NCI-H82 treated with DMSO at 0.1 percent for 48 hours (cell line): ENCODE measurements around the gene GCN1.

ENCODE experiments used
- DNase-seq: peaks from one replicate; lab custom pipeline; 2025; ENCODE audit not compliant: unreplicated experiment; lab: John Stamatoyannopoulos, UW

Gene GCN1

GRCh38 chr12:120229071-120229486 lies 34.6 kb upstream of the GCN1 start:
- peak; percentile 86 for DNase-seq

DNA sequence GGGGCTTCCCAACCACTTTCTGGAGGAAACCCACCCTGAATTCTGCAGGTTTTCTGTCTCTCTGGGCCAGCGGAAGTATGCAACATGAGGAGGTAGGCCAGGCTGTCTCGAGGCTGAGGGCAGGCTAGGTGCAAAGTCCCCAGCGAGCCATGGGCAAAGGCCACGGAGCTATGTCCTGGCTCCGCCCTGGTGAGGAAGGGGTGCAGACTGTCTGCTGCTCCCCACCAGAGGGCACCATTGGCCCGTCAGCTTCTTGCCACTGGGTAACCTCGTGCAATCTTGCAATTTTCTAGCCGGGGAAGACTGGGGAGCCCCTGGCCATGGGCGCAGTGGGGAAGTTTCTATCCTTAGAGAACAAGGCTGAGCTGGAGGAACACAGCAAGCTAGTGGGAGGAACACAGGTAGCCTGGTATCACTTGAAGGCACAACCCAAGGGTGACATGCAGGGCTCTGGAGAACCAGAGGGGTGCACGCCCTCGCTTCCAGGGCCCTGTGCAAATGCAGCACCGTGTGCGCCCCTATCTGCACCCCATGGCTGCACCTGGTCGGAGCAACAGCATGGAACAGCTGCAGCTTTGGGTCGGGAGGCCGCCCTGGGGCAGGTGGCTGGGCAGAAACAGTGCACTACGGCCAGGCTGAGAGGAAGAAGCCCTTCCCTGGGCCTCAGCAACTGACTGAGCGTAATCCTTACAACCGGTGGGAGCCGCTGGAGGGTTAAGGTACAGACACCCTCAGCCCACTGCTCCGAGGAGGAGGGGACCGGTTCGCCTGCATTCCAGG lies 34.0 kb upstream of the GCN1 start:
- peak; percentile 45 for DNase-seq

GRCh38 chr12:120228041-120228290 lies 33.5 kb upstream of the GCN1 start:
- DNase-seq: no peak

- no peak for DNase-seq
Observed at GRCh38 chr12:120227233-120228040, 32.9 kb upstream of the GCN1 start.

DNA sequence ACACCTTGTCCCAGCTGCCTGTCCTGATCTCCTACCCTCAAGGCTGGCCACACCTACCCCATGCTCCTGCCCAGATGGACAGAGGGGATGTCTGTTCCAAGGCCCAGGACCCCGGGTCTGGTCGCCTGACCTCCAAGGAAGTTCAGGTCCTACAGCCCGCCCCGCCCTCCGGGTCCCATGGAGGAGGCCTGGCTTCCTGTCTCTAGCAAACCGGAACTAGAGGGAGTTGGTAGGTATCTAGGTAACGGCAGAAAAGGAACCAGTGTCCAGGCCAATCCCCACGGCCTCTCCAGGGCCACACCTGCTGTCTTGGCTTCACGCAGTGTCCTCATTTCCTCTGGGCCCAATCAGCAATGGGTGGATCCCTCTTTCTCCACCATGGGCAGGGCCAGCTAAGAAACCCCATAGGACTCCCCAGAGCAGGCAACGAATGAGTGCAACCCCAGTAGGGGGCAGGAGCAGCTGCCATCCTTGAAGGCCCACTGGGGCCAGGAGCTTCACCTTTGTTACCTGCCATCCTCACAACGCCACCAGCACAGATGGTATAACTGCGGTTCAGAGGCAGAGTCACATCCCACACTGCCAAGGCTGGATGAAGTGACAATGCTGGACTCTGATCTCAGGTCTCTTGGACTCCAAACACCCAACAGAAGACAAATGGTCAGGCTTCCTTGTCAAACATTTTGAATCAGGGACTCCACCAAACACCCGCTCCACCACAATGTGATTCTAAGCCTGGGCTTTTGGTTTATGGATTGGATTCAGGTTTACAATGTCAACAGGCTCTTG lies 31.5 kb upstream of the GCN1 start:
- no peak for DNase-seq

DNA sequence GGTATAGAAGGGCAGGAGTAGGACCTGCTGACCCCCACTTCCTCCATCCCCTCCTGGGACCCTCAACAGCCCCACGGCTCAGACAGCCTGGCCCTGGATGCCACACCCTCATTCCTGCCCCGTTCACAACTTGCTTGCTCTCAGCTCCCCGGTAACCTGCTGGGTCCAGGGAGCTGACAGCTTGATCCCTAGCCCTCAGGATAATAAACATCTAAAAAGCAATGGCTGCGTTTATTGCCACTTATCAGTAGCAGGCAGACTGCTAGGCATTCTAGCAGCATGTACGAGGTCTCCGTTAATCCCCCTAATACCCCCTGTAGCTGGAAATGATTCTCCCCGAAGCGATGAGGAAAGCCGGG lies 30.7 kb upstream of the GCN1 start:
- peak; percentile 63 for DNase-seq

DNA sequence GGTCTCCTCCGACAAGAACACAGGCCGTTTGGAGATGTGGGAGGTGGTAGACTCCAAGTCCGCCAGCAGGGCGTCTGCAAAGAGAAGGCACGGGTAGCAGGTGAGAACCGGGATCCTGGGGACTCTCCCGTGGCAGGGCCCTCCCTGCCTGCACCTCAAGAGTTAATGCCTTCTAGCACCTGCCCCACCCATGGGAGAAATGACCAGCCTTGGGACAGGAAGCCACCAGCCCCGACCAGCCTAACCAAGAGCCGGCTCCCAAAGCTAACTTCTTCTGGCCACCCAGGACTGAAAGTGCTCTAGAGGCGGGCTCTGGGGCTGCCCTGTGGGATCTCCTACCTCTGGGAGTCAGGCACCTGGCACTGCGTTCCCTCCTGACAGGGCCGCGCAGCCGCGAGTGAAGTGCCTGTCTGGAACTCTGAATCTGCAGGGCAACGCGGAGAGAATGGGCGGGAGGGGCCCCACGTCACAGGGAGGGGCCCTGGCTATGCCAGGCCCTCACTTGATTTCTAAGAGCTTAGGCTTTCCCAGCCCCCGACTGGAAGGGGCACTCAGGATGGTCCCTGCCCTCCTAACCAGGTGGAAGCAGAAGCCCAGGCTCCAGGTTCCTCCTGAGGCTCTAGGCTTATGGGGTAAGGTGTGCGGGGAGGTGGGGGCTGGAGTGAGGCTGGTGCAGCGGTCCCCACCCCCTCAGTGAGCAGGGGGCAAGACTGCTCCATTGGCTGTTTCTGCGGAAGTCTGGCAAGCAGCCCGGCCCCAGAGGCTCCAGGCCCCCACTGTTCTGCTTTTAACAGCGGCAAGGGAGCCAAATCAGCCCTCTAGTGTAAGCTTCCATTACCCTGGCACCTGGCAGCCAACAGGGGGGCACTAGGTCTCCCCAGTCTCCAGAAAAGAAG lies 30.0 kb upstream of the GCN1 start:
- DNase-seq: no peak

GRCh38 chr12:120223458-120224303 lies 29.2 kb upstream of the GCN1 start:
- no peak for DNase-seq

- no peak for DNase-seq
Observed at GRCh38 chr12:120222288-120222832, 27.8 kb upstream of the GCN1 start.

DNA sequence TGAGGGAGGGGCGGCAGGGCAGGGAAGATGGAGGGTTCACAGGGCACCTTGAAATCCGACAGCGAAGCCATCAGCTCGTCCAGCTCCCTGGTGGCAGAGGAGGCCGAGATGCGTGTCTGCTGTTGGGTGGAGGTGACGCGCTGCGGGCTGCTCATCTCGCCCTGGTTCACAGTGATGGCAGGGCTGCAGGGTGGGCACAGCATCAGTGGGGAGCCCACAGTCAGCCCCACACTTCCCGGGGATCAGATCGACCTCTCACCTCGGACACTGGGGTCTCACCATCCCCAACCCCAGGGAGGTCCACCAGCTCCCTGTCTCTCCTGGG lies 27.0 kb upstream of the GCN1 start:
- no peak for DNase-seq

- DNase-seq: no peak
Observed at GRCh38 chr12:120220838-120221575, 26.5 kb upstream of the GCN1 start.

GRCh38 chr12:120218680-120219606 lies 24.4 kb upstream of the GCN1 start:
- no peak for DNase-seq

GRCh38 chr12:120216742-120217605 lies 22.5 kb upstream of the GCN1 start:
- no peak for DNase-seq

- no peak for DNase-seq
Observed at GRCh38 chr12:120215766-120216735, 21.5 kb upstream of the GCN1 start.

DNA sequence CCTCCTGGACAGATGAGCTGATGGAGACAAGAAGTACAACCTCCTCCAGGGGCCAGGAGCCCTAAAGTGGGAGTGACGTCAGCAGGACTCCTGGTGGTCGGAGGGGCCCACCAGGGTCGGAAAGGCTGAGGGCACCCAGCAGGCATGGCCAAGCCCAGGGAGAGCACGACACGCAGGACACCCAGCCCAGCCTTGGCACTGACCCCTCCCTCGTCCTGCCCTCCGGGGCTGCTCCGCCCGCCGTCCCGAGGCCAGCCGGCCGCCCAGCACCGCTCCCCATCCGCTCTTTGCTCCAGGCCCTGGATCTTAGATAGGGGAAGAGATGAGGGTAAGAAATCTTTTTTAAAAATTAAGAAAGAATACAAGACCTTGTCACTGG lies 20.8 kb upstream of the GCN1 start:
- no peak for DNase-seq
